Measurements from ENCODE around the gene CAPZB.

Gene CAPZB

GRCh38 chr1:19400192-19400611 is 85.1 kb downstream of the CAPZB start:
- no peak for TF ChIP-seq CTCF (IDR thresholded peaks at IDR 0.05; ENCODE audit: low read depth, low read length)
- no peak overlapping the region for H3K4me3 ChIP-seq (ENCODE audit: low read depth, low read length)
- DNase-seq (ENCODE audit: low read depth, low spot score): peak; percentile 52
- in situ Hi-C loops (cut with HindIII; ENCODE audit: low sequenced_read_pairs): no loop called here

- peak; percentile 99 for DNase-seq (ENCODE audit: low read depth, low spot score)
- H3K4me3 ChIP-seq (ENCODE audit: low read depth, low read length): no peak overlapping the region
- in situ Hi-C loops (cut with HindIII; ENCODE audit: low sequenced_read_pairs): no loop called here
- TF ChIP-seq CTCF (IDR thresholded peaks at IDR 0.05; ENCODE audit: low read depth, low read length): peak; percentile 60
Observed at GRCh38 chr1:19398309-19398760, 87.0 kb downstream of the CAPZB start.

- no peak for TF ChIP-seq CTCF (IDR thresholded peaks at IDR 0.05; ENCODE audit: low read depth, low read length)
- in situ Hi-C loops (cut with HindIII; ENCODE audit: low sequenced_read_pairs): no loop called here
- H3K4me3 ChIP-seq (ENCODE audit: low read depth, low read length): no peak overlapping the region
- no peak for DNase-seq (ENCODE audit: low read depth, low spot score)
Observed at GRCh38 chr1:19397217-19397945, 88.0 kb downstream of the CAPZB start.

- no peak overlapping the region for H3K4me3 ChIP-seq (ENCODE audit: low read depth, low read length)
- DNase-seq (ENCODE audit: low read depth, low spot score): no peak
- TF ChIP-seq CTCF (IDR thresholded peaks at IDR 0.05; ENCODE audit: low read depth, low read length): no peak
- in situ Hi-C loops (cut with HindIII; ENCODE audit: low sequenced_read_pairs): no loop called here
Observed at GRCh38 chr1:19396280-19396679, 89.1 kb downstream of the CAPZB start.

- TF ChIP-seq CTCF (IDR thresholded peaks at IDR 0.05; ENCODE audit: low read depth, low read length): peak; percentile 29
- DNase-seq (ENCODE audit: low read depth, low spot score): peak; percentile 68
- no peak overlapping the region for H3K4me3 ChIP-seq (ENCODE audit: low read depth, low read length)
- in situ Hi-C loops (cut with HindIII; ENCODE audit: low sequenced_read_pairs): no loop called here
Observed at GRCh38 chr1:19395678-19396192, 89.6 kb downstream of the CAPZB start.

- no peak for TF ChIP-seq CTCF (IDR thresholded peaks at IDR 0.05; ENCODE audit: low read depth, low read length)
- in situ Hi-C loops (cut with HindIII; ENCODE audit: low sequenced_read_pairs): no loop called here
- no peak for DNase-seq (ENCODE audit: low read depth, low spot score)
- no peak overlapping the region for H3K4me3 ChIP-seq (ENCODE audit: low read depth, low read length)
Observed at GRCh38 chr1:19393046-19393445, 92.3 kb downstream of the CAPZB start.

All from astrocyte of the spinal cord (primary cell).